Gastroesophageal sphincter (tissue), 3 donors: Measurements from ENCODE around the gene HTR3E.
"Not testable (repeated sequence)": the region's sequence is repeated elsewhere in the genome, so short reads cannot be mapped to it uniquely, and the experiment has no call there.

Source experiments
- EP300 ChIP-seq: sonication (generic); formaldehyde crosslinking; IDR thresholded peaks from one replicate; pipeline ENCODE4 v1.6.1; 2017; ENCODE audit warnings: antibody characterized with exemption, mild to moderate bottlenecking
- POLR2A ChIP-seq, 2 donors: fragments of 450-650 bp; IDR thresholded peaks; one replicate each; pipeline ENCODE4 v1.6.1; 2017; ENCODE audit warnings: antibody characterized with exemption in 2 of 2, mild to moderate bottlenecking in 2 of 2, moderate library complexity in 1 of 2
- POLR2AphosphoS5 ChIP-seq: sonication (generic); formaldehyde crosslinking; IDR thresholded peaks from one replicate; pipeline ENCODE4 v1.6.1; 2017; ENCODE audit warnings: antibody characterized with exemption
- TF ChIP-seq, protein P1 (sequence below), 4 experiments: fragments of 200-600 bp in 2 of 4; fragments of 450-650 bp in 2 of 4; sonication (generic) in 1 of 4; IDR thresholded peaks; one replicate each; pipeline ENCODE4 v1.5.1; 2017 to 2019; ENCODE audit warnings: antibody characterized with exemption in 4 of 4, mild to moderate bottlenecking in 2 of 4, moderate library complexity in 2 of 4

DNA sequence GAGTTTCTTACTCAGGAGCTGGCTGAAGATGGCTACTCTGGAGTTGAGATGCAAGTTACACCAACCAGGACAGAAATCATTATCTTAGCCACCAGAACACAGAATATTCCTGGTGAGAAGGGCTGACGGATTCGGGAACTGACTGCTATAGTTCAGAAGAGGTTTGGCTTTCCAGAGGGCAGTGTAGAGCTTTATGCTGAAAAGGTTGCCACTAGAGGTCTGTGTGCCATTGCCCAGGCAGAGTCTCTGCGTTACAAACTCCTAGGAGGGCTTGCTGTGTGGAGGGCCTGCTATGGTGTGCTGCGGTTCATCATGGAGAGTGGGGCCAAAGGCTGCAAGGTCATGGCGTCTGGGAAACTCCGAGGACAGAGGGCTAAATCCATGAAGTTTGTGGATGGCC, 52.9 kb downstream of the HTR3E start:
- not testable (repeated sequence) for TF ChIP-seq POLR2AphosphoS5; POLR2A (IDR thresholded peaks at IDR 0.05); EP300
- TF ChIP-seq, protein P1, sequence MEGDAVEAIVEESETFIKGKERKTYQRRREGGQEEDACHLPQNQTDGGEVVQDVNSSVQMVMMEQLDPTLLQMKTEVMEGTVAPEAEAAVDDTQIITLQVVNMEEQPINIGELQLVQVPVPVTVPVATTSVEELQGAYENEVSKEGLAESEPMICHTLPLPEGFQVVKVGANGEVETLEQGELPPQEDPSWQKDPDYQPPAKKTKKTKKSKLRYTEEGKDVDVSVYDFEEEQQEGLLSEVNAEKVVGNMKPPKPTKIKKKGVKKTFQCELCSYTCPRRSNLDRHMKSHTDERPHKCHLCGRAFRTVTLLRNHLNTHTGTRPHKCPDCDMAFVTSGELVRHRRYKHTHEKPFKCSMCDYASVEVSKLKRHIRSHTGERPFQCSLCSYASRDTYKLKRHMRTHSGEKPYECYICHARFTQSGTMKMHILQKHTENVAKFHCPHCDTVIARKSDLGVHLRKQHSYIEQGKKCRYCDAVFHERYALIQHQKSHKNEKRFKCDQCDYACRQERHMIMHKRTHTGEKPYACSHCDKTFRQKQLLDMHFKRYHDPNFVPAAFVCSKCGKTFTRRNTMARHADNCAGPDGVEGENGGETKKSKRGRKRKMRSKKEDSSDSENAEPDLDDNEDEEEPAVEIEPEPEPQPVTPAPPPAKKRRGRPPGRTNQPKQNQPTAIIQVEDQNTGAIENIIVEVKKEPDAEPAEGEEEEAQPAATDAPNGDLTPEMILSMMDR (IDR thresholded peaks at IDR 0.05), result not testable (repeated sequence)
